HG02571 (cell line): ENCODE measurements around the gene RTBDN.

Experiments
- ATAC-seq: cut with Tn5 transposase; IDR thresholded peaks from one replicate; pipeline ENCODE4 v1.9.1; 2021; ENCODE audit warnings: mild to moderate bottlenecking, moderate library complexity; ENCODE audit not compliant: unreplicated experiment

RTBDN gene

DNA sequence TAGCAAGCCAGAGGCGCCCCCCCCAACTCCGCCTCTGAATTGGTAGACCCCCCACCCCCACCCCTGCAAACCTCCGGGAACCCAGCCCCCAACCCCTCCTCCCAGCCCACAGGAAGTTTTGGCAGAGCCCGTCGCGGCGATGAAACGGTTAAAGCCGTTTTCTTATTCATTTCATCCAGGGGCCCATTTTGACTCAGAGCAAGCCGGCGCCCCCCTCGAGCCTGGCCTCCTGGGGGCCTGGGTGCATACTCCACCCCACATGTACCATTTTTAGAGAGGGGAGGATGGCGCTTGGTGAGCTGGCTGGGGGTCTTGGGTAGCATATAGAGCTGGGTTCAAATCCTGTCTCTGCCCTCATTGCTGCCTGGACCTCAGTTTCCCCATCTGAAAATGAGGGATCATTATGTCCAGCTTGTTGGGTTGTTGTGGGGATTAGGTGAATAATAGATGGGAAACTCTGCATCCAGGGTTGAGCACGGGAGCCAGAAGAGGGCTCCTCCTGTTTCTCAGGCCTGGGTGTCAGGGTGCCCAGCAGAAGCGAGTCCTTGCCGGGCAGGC, 51.0 kb downstream of the RTBDN start:
- ATAC-seq, result no peak

DNA sequence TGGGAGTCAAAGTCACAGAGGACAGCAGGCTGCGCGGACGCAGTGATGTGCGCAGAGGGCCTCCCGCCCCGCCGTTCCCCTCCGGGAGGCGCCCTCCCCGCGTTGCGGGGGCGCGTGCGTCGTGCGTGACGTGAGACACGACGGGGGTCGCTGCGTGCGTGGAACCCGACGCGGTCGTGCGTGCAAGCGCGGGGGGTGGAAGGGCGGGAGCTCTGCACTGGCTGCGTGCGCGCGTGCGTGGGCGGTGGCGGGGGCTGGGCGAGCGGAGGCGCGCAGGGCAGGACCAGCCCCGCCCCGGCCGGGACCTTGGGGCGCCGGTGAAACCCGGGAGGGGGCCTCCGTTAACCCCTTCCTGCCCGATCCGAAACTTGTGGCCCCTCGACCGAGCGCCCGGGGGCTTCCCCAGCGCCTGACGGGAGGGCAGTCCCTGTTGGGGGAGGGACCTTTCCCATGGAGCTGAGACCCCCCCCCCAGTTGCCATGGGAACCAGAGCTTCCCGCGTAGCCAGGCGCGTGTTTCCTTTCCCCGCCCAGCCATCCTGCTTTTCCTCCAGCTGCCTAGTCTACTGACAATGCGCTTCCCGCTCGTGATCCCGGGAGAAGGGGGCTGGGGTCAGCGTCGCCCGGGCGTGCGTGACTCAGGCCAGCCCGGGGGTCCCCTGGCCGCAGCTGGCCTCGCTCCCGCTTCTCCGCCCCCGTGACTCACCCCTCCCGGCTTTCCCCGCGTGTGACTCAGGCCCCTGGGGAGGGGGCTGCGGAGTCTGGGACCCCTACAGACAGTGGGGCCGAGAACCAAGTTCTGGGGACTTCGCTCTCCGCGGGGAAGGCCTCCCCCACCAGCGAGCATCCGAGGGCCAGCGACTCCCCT, 51.7 kb downstream of the RTBDN start:
- ATAC-seq, result peak; percentile 33

DNA sequence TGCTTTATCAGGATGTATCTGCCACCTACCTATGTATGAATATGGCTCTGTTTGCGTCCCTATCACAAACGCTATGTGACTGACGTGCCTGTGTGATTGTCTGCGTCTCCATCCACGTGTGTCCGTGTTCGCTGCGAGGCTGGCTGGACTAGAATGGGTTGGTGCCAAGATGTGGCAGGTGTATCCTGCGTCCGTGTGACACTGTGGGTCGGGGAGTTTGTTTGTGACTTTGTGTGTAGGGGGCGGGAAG, 52.3 kb downstream of the RTBDN start:
- ATAC-seq, result no peak

DNA sequence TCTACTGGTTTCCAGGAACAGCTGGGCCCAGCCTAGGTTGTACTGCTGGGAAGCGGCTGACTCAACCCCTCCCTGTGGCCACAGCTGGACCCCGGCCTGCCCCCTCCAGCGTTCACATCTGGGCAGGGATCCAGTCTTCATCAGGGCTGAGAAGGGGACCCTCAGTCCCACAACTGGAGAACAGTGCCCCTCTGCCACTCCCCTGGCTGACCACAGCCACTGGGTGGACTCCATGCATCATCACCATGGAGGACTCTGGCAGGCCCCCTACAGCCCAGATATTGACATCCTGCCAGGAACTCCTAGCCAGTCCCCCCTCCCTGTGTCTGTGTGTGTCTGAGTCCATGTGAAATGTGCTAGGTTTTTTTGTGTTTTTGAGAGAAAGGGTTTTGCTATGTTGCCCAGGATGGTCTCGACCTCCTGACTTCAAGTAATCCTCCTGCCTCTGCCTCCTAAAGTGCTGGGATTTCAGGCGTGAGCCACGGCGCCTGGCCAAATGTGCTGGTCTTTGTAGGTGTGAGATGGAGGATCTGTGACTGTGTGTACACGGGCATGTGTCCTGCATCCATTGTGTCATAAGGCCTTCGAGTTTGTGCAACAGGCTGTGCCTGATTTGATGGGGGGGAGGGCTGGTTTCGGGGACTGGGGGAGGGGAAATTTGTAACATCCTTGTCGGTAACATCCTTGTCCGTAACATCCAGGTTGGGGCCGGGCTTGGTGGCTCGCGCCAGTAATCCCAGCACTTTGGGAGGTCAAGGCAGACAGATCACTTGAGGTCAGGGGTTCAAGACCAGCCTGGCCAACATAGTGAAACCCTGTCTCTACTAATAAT, 55.0 kb downstream of the RTBDN start:
- no peak for ATAC-seq

DNA sequence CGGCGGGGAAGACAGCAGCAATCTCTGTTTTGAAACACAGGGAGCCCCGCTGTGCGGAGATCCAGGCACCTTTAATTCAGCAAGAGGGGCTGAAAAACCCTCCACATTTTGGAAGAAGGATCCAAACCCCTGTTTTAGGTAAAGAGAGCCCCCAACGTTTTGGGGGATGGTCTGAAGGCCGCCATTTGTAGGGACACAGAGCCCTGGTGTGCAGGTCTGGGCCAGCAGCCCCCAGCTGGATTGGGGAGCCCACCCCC, 55.5 kb downstream of the RTBDN start:
- ATAC-seq, result no peak

DNA sequence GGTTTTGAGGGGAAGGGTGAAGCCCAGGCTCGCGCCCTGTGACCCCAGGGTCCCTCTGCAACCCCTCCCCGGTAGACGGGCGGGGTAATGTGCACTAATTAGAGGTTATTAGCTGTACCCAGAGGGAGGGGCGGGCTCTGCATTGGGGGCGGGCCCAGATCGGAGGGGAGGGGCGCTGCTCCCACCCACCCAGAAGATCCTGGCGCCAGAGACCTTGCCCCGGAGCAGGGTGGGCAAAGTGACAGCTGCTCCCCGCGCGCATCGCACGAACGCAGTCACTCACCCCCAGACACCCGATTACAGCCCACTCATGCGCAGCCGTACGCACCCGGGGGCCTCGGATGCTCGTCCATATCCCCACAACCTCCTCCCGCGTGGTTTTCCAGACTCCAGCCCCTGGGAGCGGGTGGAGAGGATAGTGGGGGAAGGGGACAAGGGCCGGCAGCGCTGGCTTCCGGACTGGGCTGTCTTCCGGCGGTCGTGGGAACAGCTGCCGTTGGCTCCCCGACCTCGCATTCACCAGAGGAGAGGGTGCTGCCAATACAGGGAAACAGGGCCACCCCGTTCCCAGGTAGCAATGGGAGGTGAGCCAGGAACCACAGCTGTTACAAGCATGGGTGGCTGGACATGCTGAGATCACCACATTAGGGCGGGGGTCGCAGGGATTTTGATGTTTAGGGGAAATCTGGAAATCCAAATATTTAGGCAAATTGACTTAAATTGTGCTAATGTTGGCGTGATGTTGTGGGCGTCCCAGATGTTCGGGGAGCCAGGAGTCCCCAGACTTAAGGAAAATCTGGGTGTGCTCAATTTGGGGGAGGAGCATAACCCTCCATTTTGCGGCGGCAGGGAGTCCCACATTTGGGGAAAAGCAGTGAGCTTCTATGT, 56.1 kb downstream of the RTBDN start:
- ATAC-seq, result no peak

DNA sequence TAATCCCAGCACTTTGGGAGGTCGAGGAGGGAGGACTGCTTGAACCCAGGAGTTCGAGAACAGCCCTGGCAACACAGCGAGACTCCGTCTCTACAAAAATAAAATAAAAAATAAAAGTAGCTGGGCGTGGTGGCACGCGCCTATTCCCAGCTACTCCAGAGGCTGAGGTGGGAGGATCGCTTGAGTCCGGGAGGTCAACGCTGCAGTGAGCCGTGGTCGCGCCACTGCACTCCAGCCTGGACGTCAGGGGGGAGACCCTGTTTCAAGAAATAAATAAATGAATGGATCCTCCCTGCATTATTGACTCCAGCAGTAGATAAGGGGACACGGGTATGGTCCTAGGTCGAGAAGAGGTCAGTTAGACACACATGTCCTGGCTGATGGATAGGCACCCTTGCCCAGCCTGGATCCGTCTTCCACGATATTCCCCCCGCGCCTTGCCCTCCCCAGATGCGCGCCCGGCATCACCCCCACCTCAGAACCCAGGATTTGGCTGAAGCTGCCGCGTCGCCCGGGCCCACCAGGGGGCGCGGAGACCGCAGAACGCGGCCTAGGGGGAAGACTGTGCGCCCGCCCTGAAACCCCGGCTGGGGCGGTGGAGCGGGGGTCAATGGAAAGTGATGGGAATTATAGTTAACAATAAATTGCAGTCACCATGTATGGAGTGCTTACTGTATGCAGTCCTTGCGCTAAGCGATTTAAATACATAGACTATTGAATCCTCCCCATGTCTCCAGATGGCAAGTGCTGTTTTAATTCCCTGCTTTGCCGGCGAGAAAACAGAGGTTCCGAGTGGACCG, 57.0 kb downstream of the RTBDN start:
- no peak for ATAC-seq
